Tibial nerve (tissue), 4 donors: Measurements from ENCODE around the gene ARL5C. TPM values are rescaled to one million over a fixed set of nuclear protein-coding genes. Genes with fewer than 3 reads are reported as not detected.

Experiments
- DNase-seq, 2 donors: peaks; one replicate each; pipeline ENCODE4 v3.0.0-alpha.2; 2019; ENCODE audit warnings: low spot score in 2 of 2
- H3K27ac ChIP-seq, 4 donors: fragments of 200-600 bp; sonication (generic) in 3 of 4; one replicate each; pipeline ENCODE4 v1.5.1; 2017 to 2019; ENCODE audit warnings: mild to moderate bottlenecking in 1 of 4
- H3K27me3 ChIP-seq, 2 donors: fragments of 200-600 bp; sonication (generic) in 1 of 2; one replicate each; pipeline versions ENCODE4 v1.5.1 to v1.6.0; 2017 to 2019
- H3K36me3 ChIP-seq, 3 donors: fragments of 200-600 bp; sonication (generic); one replicate each; pipeline ENCODE4 v1.5.1; 2018 to 2019
- H3K4me1 ChIP-seq, 4 donors: fragments of 200-600 bp; sonication (generic) in 3 of 4; one replicate each; pipeline ENCODE4 v1.5.1; 2017 to 2019
- H3K4me3 ChIP-seq, 4 donors: fragments of 200-600 bp; sonication (generic) in 3 of 4; one replicate each; pipeline ENCODE4 v1.5.1; 2017 to 2019; ENCODE audit warnings: mild to moderate bottlenecking in 1 of 4, moderate library complexity in 1 of 4
- H3K9me3 ChIP-seq, 4 donors: fragments of 200-600 bp; sonication (generic) in 3 of 4; one replicate each; pipeline ENCODE4 v1.5.1; 2017 to 2019
- CTCF ChIP-seq, 5 experiments: fragments of 200-600 bp in 3 of 5; fragments of 450-650 bp in 2 of 5; sonication (generic) in 3 of 5; IDR thresholded peaks; one replicate each; pipeline ENCODE4 v1.5.1; 2016 to 2019; ENCODE audit warnings: antibody characterized with exemption in 5 of 5, mild to moderate bottlenecking in 3 of 5, moderate library complexity in 2 of 5
- EP300 ChIP-seq, 2 donors: sonication (generic); formaldehyde crosslinking; IDR thresholded peaks; one replicate each; pipeline ENCODE4 v1.6.1; 2017; ENCODE audit warnings: antibody characterized with exemption in 2 of 2, mild to moderate bottlenecking in 1 of 2
- POLR2A ChIP-seq, 2 donors: fragments of 450-650 bp; IDR thresholded peaks; one replicate each; pipeline ENCODE4 v1.6.1; 2017; ENCODE audit warnings: antibody characterized with exemption in 2 of 2, mild to moderate bottlenecking in 2 of 2, moderate library complexity in 2 of 2
- WGBS, 2 donors: methylation state at CpG; one replicate each; pipeline ENCODE4 v1.1.5; 2018; 5-methylcytosine and 5-hydroxymethylcytosine counted together
- total RNA-seq, 4 donors: library from RNA; depleted of rRNA; stranded (reverse); fragments of >200 nt; gene quantifications; one replicate each; pipeline ENCODE4 v1.1.0, GENCODE V29; 2016

Gene ARL5C
- total RNA-seq, 4 donors from 2014 or later, result not detected

DNA sequence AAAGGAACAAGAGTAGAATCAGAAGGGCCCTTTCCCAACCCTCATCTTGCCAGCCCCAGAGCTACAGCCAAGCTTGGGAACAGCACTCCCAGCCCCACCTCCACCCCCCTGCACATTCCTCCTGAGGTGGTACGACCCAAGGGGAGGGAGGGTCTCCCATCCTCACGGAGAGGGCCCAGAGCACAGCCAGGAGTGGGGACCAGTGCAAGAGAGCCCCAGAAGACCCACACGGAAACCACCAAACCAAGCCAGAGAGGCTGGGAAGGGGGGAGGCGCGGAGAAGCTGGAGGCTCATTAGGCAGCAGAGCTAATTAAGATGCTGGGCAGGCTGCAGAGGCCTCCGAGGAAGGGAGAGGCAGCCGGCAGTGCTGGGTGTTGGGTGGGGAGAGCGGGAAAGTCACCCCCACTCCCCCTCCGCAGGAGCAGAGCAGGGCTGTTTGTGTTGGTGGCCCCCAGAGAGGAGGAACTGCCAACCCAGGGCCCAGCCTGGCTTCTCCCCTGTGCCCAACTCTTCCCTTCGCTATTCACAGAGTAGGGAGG is 29.1 kb upstream of the ARL5C start:
- Histone ChIP-seq H3K27me3 (no peaks in the 10 kb centered on the region), H3K9me3 (no peaks in the 10 kb centered on the region), H3K36me3 (peaks cover 0 to 39% (median 0%) of the 10 kb centered on the region in 3 donors), H3K4me3 (no peak overlapping the region), H3K27ac (peak overlapping the region in 3 of 4 donors; percentile 27 to 97 (median 96)), H3K4me1 (peaks cover 0 to 48% (median 21%) of the 10 kb centered on the region in 4 donors)
- 39 to 54% methylated on average over 7 to 10 of the region's 10 CpGs for WGBS, 2 donors
- no peak for DNase-seq
- TF ChIP-seq POLR2A (IDR thresholded peaks at IDR 0.05) (no peak), CTCF (IDR thresholded peaks at IDR 0.05) (no peak), EP300 (IDR thresholded peaks at IDR 0.05) (no peak)

DNA sequence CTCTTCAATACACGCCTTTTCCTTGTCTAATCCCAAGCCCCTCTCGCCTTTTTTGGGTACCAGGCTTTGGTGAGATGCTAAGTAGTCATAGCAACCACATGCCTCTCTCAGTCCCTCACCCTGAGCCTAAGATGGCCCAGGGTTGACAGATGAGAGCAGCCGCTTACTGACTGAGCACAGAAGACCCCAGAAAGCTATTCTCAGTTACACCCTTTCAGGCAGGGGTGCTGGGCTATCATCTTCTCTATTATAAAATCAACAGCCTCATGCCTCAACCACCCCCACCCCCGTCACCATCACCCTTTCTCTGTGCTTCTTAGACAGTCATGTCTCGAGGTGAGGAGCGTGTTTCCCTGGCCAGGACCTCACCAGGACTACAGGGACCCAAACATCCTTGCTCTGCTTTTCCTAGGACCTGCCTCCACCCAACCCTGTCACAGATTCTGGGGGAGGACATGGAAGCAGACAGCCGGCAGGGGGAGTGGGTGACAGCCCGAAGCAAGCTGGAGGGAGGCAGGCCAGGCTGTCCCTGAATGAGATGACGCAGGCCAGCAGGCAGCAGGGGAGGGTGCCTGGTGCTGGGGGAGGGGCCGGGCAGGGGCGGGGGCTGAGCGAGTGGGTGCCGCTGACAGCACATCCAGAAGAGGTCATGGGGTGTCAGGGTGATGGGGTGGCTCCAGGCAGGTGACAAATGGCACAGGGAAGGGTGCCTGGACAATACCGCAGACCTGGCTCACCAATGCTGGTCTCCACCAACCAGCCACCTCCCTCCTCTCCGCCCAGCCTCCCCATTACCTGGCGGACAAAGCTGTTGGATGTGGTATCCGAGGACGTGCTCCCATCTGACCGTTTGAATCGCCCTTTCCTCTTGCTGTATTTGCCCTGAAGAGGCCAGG is 28.4 kb upstream of the ARL5C start:
- Histone ChIP-seq H3K27me3 (no peaks in the 10 kb centered on the region), H3K4me3 (no peak overlapping the region), H3K36me3 (peaks cover 0 to 47% (median 0%) of the 10 kb centered on the region in 3 donors), H3K27ac (peak overlapping the region in 3 of 4 donors; percentile 27 to 97 (median 96)), H3K4me1 (peaks cover 0 to 45% (median 21%) of the 10 kb centered on the region in 4 donors), H3K9me3 (no peaks in the 10 kb centered on the region)
- peak in 1 of 2 donors; percentile 33 for DNase-seq
- WGBS, 2 donors, result 60 to 62% methylated on average over 20 of the region's 20 CpGs
- TF ChIP-seq CTCF (IDR thresholded peaks at IDR 0.05), result peak in 2 of 5 experiments; percentile 24 to 42
- no peak for TF ChIP-seq EP300 (IDR thresholded peaks at IDR 0.05)

DNA sequence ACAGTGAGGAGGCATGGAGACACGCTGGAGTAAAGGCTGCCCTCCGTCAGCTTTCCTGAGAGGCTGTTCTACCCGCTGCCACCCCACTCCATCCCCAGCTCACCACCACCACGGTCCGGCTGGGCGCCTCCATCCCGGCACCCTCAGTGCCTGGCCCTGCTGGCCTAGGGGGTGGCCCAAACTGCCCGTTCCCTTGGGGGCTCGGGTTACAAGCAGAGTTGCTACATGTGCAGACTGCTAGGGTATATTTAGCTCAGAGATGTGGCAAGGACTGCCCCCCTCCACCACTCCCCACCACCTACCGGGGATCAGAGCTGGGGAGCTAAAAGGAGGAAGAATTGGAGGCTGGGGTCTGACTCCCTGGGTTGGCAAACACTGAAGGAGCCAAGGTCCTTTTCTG is 27.4 kb upstream of the ARL5C start:
- H3K27ac ChIP-seq, result no peak overlapping the region
- H3K36me3 ChIP-seq, result peaks cover 0 to 56% (median 2%) of the 10 kb centered on the region in 3 donors
- no peaks in the 10 kb centered on the region for H3K27me3 ChIP-seq
- no peak overlapping the region for H3K4me3 ChIP-seq
- H3K9me3 ChIP-seq, result no peaks in the 10 kb centered on the region
- 82 to 89% methylated on average over 6 to 10 of the region's 10 CpGs for WGBS, 2 donors
- DNase-seq, result no peak
- H3K4me1 ChIP-seq, result peaks cover 0 to 36% (median 21%) of the 10 kb centered on the region in 4 donors
- TF ChIP-seq EP300 (IDR thresholded peaks at IDR 0.05), result no peak
- TF ChIP-seq POLR2A (IDR thresholded peaks at IDR 0.05), result no peak
- no peak for TF ChIP-seq CTCF (IDR thresholded peaks at IDR 0.05)

DNA sequence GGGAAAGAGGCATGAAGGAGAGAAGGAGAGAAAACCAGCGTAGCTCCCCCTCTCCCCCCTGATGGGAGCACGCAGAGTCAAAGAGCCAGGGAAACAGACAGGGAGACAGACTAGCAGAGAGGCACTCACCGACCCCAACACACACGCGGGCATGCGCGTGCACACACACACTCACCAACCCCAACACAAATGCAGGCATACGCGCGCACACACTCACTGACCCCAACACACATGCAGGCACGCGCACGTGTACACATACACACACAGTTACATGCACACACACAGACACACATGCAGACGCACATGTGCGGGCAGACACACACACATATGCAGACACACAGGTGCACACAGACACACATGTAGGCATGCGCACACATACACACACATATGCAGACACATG is 26.9 kb upstream of the ARL5C start:
- DNase-seq, result no peak
- Histone ChIP-seq H3K36me3 (peaks cover 0 to 61% (median 2%) of the 10 kb centered on the region in 3 donors), H3K4me1 (peaks cover 0 to 31% (median 19%) of the 10 kb centered on the region in 4 donors), H3K9me3 (no peaks in the 10 kb centered on the region), H3K27me3 (no peaks in the 10 kb centered on the region), H3K4me3 (no peak overlapping the region), H3K27ac (no peak overlapping the region)
- 87 to 92% methylated on average over 16 of the region's 16 CpGs for WGBS, 2 donors
- TF ChIP-seq POLR2A (IDR thresholded peaks at IDR 0.05), result no peak
- TF ChIP-seq CTCF (IDR thresholded peaks at IDR 0.05), result no peak
- TF ChIP-seq EP300 (IDR thresholded peaks at IDR 0.05), result no peak
